Measurements from ENCODE around the gene RBPJL. TPM values are rescaled to one million over a fixed set of nuclear protein-coding genes. Genes with fewer than 3 reads are reported as not detected.
A peak's percentile ranks its signal among the peaks of the same experiment; 100 is the strongest.

Gene RBPJL
- total and polyA plus RNA-seq, 4 donors, result not detected

GRCh38 chr20:45313943-45314342, 7.3 kb downstream of the RBPJL start:
- Histone ChIP-seq H3K4me3 (ENCODE audit: low read depth in 1 of 3, low read length in 3 of 3) (no peak overlapping the region), H3K36me3 (ENCODE audit: control insufficient read depth in 4 of 4, insufficient read depth in 3 of 4, low read depth in 1 of 4, low read length in 3 of 4) (no peaks in the 10 kb centered on the region), H3K27me3 (ENCODE audit: control insufficient read depth in 4 of 4, insufficient read depth in 4 of 4, low read length in 3 of 4) (peaks cover 0 to 11% (median 2%) of the 10 kb centered on the region in 4 donors), H3K9me3 (ENCODE audit: control insufficient read depth in 4 of 4, low read length in 3 of 4) (no peaks in the 10 kb centered on the region), H3K27ac (ENCODE audit: low read depth in 1 of 2, low read length in 2 of 2) (no peak overlapping the region), H3K4me1 (ENCODE audit: control insufficient read depth in 4 of 4, insufficient read depth in 4 of 4, low read length in 3 of 4) (peaks cover 0 to 3% (median 1%) of the 10 kb centered on the region in 4 donors), H3K9ac (ENCODE audit: low read depth in 1 of 2, low read length in 2 of 2) (no peak overlapping the region)
- peak; percentile 27 for DNase-seq (ENCODE audit: low spot score)
- TF ChIP-seq NR2F2 (IDR thresholded peaks at IDR 0.05) (no peak), SP1 (IDR thresholded peaks at IDR 0.05) (no peak), JUND (IDR thresholded peaks at IDR 0.05) (no peak), FOXA2 (IDR thresholded peaks at IDR 0.05) (no peak), HNF4G (IDR thresholded peaks at IDR 0.05) (no peak), RXRA (IDR thresholded peaks at IDR 0.05) (no peak), YY1 (IDR thresholded peaks at IDR 0.05) (no peak), FOXA1 (IDR thresholded peaks at IDR 0.05) (no peak), HNF4A (conservative IDR thresholded peaks at IDR 0.05) (no peak), GABPA (IDR thresholded peaks at IDR 0.05 in 1 of 2, conservative IDR thresholded peaks at IDR 0.05 in 1 of 2) (no peak), ATF3 (IDR thresholded peaks at IDR 0.05) (no peak), EGR1 (IDR thresholded peaks at IDR 0.05; ENCODE audit: low read depth in 2 of 2) (no peak), ZBTB33 (IDR thresholded peaks at IDR 0.05) (no peak)
- WGBS, result 86% methylated on average over 11 of the region's 11 CpGs

- no peaks in the 10 kb centered on the region for H3K9me3 ChIP-seq (ENCODE audit: control insufficient read depth in 4 of 4, low read length in 3 of 4)
- H3K27me3 ChIP-seq (ENCODE audit: control insufficient read depth in 4 of 4, insufficient read depth in 4 of 4, low read length in 3 of 4), result peaks cover 0 to 11% (median 2%) of the 10 kb centered on the region in 4 donors
- TF ChIP-seq SP1 (IDR thresholded peaks at IDR 0.05) (no peak), HNF4A (conservative IDR thresholded peaks at IDR 0.05) (no peak), FOXA1 (IDR thresholded peaks at IDR 0.05) (no peak), EGR1 (IDR thresholded peaks at IDR 0.05; ENCODE audit: low read depth in 2 of 2) (no peak), NR2F2 (IDR thresholded peaks at IDR 0.05) (no peak), REST (IDR thresholded peaks at IDR 0.05) (no peak)
- H3K27ac ChIP-seq (ENCODE audit: low read depth in 1 of 2, low read length in 2 of 2), result no peak overlapping the region
- H3K4me3 ChIP-seq (ENCODE audit: low read depth in 1 of 3, low read length in 3 of 3), result no peak overlapping the region
- H3K9ac ChIP-seq (ENCODE audit: low read depth in 1 of 2, low read length in 2 of 2), result no peak overlapping the region
- H3K36me3 ChIP-seq (ENCODE audit: control insufficient read depth in 4 of 4, insufficient read depth in 3 of 4, low read depth in 1 of 4, low read length in 3 of 4), result no peaks in the 10 kb centered on the region
- 93% methylated on average over 4 of the region's 4 CpGs for WGBS
- peaks cover 0 to 3% (median 1%) of the 10 kb centered on the region in 4 donors for H3K4me1 ChIP-seq (ENCODE audit: control insufficient read depth in 4 of 4, insufficient read depth in 4 of 4, low read length in 3 of 4)
- DNase-seq (ENCODE audit: low spot score), result no peak
These were observed 9.0 kb downstream of the RBPJL start for GRCh38 chr20:45315672-45316071.
